GM10266 (cell line): ENCODE data around the gene P4HA3.

Experiments used
- DNase-seq: peaks from one replicate; pipeline ENCODE4 v3.0.0; 2012; ENCODE audit errors: extremely low spot score
- TF ChIP-seq, protein P1 (sequence below): IDR thresholded peaks from 2 replicates; pipeline ENCODE4 v1.5.1; 2012; ENCODE audit warnings: mild to moderate bottlenecking, low read depth; ENCODE audit not compliant: control insufficient read depth, insufficient read depth; ENCODE audit errors: missing control alignments

P4HA3 gene

DNA sequence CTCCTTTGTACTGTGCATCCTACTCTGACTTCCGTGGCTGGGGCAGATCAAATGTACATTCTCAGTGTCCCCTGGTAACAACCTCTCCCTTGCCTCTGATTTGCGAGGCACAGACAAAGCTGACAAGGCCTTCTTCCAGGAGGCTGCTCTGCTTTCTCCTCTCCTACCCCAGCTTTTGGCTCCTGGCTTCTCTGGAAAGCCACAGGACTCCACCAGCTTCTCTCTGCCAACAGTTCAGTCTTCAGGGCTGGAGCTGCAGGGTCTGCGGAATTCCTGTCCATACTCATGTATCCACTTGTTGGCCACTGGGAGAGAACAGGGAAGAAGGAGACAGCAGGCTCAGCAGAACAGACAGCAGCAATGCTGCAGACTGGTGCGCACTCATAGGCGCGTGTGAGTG is 44.4 kb downstream of the P4HA3 start:
- TF ChIP-seq, protein P1, sequence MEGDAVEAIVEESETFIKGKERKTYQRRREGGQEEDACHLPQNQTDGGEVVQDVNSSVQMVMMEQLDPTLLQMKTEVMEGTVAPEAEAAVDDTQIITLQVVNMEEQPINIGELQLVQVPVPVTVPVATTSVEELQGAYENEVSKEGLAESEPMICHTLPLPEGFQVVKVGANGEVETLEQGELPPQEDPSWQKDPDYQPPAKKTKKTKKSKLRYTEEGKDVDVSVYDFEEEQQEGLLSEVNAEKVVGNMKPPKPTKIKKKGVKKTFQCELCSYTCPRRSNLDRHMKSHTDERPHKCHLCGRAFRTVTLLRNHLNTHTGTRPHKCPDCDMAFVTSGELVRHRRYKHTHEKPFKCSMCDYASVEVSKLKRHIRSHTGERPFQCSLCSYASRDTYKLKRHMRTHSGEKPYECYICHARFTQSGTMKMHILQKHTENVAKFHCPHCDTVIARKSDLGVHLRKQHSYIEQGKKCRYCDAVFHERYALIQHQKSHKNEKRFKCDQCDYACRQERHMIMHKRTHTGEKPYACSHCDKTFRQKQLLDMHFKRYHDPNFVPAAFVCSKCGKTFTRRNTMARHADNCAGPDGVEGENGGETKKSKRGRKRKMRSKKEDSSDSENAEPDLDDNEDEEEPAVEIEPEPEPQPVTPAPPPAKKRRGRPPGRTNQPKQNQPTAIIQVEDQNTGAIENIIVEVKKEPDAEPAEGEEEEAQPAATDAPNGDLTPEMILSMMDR, result no peak
- no peak for DNase-seq

DNA sequence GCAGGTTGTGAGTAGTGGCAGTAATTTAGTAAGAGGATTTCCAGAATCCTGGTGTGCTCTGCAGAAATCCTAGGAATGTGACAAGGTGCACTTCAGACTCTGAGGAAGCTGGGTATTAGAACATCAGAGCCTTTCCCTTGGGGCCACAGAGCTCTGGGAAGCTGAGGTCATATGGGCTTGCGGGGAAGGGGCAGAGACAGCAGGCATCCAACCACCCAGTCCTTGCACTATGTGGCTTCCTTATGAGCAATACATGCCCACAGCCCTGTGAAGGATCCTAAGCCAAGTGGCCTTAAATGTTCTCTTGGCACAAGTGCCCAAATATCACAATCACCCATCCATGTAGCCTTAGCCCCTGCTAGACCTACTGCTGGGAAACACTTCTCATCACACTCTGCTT is 46.2 kb downstream of the P4HA3 start:
- TF ChIP-seq, protein P1, result no peak
- DNase-seq, result no peak

DNA sequence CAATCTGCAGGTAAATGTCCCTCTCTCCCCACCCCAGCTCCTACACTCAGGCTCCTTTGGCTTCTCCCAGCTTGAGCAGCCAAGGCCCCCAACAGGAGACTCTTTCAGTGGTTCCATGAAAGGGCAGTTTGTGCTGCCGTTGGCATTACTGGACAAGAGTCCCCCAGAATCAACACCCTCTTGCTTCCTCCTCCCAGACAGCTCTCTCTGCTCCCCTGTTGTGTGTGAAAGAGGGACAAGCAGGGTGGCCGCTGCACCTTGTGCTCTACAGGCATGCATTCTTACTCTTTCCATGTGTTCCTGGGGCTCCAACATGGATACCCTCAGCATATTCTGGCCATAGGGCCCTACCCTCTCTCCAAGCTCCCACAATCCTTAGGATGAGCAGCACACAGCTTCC is 48.7 kb downstream of the P4HA3 start:
- DNase-seq, result no peak
- TF ChIP-seq, protein P1, result no peak

DNA sequence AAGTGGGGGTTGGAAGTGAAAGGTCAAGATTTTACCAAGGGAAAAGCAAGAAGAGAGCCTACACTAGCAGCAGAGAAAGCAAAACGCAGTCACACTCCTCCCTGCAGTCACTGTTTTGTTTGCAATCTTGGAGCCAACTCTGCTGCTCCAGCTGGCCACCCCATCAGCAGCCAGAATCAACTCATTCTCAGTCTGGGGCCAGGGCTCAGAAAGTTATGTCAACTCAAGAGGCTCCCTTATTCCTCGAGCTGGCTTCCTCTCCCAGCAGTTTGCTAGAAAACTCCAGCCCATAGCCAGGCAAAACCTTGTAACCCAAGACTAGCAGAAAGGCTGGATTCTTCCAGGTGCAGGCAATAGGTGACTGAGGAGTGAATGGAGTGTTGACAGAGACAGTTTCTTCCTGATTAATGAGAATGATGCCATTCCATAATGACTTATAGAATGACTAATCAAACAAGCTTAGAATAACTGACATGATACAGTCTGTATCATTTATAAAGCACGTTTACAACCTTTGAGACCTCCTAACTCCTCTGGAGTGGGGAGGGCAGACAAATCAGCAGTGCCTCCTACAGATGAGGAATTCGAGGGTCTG is 53.4 kb downstream of the P4HA3 start:
- no peak for DNase-seq
- TF ChIP-seq, protein P1, result no peak

DNA sequence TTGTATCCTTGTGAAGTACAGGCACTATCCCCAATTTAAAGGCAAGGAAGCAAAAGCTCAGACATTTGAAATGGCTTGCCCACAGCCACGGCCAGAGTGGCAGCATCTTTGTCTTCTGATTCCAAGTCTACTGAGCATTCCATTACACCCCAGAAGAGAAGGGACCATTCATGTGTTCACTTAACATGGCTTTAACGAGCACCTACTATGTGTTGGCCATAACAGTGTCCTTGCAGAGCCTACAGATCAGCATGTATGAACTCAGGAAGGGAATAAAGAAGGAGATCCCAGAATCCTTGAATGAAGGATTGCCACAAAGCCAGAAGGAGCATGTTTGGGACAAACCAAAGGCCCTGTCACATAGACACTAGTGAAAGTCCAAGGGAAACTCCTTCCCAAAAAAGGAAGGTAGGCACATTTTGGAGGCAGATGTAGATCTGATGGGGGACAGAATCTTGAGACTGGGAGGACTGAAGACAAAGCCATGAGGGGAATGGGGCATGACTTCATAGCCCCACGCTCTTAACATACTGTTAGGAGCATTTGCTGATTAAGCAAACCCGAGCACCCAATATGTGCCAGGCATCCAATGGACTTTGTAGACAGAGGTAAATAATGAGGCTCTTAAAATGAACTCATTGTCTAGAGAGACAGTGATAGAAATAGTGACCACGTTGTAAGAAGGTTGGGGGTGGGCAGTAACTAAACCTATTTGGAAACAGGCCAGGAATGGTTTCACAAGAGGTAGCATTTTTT is 54.9 kb downstream of the P4HA3 start:
- DNase-seq, result no peak
- TF ChIP-seq, protein P1, result no peak

DNA sequence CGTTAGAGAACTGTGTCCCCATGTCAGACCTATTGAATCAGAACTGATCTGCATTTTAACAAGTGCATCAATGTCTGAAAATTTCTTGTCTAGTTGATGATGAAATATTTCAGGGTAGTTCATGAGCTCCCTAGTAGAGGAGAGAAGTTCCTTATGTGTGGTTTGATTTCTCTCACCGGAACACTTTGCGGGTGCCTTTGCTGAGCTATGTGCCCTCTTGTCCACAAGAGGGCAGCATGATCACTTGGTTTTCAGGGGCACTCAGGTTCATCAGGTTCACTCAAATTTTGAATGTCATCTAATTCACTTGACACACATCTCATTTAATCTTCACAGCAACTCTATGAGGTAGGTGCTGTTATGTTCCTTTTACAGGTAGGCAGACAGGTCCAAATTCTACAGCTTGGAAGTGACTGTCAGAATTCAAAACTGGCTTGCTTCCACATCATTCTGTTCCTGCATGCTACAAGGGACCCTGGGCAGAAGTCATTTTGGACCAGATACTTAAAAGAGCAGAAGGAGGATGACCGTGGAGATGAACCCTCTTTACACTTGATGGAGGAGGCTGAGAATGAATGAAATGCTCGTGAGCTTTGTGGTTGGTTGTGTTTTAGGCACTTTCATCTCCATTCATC is 55.6 kb downstream of the P4HA3 start:
- TF ChIP-seq, protein P1, result peak; percentile 92

DNA sequence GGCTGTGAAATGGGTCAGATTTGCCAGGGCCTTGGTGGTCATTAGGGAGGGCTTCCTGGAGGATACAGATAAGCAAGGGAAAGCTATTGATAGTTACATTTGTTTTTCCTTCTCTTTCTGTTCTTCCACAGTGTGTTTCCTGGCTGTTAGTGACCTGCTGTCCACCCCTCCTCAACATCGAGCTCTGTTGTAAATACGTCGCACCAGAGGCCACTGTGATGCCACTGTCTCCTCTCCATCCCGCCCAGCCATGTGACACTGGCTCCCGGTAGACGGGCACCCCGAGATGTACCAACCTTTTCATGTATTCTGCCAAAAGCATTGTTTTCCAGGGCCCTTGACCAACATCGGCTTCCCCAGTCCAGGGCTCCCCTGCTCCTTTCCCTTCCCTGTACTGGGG is 58.1 kb downstream of the P4HA3 start:
- DNase-seq, result no peak
- TF ChIP-seq, protein P1, result no peak

More for the DNA sequence above, 55.6 kb downstream of the P4HA3 start:
- peak; percentile 70 for DNase-seq
